Thyroid gland (tissue), 4 donors: Measurements from ENCODE around the gene STAT1. TPM values are rescaled to one million over a fixed set of nuclear protein-coding genes. Genes with fewer than 3 reads are reported as not detected.

Experiments
- DNase-seq, 2 donors: peaks; one replicate each; pipeline ENCODE4 v3.0.0-alpha.2; 2019
- H3K27ac ChIP-seq, 3 donors: fragments of 200-600 bp; sonication (generic); 1 replicate in 2 of 3; 2 replicates in 1 of 3; pipeline ENCODE4 v1.5.1; 2016 to 2019; ENCODE audit warnings: mild to moderate bottlenecking in 1 of 3, moderate library complexity in 1 of 3
- H3K27me3 ChIP-seq: fragments of 200-600 bp; sonication (generic); one replicate; pipeline ENCODE4 v1.5.1; 2019
- H3K36me3 ChIP-seq, 2 donors: fragments of 200-600 bp; sonication (generic); one replicate each; pipeline ENCODE4 v1.5.1; 2016 to 2019
- H3K4me1 ChIP-seq, 2 donors: fragments of 200-600 bp; sonication (generic); one replicate each; pipeline ENCODE4 v1.5.1; 2017 to 2019
- H3K4me3 ChIP-seq, 3 donors: fragments of 200-600 bp; sonication (generic); replicated peaks in 1 of 3; 1 replicate in 2 of 3; 2 replicates in 1 of 3; pipeline ENCODE4 v1.5.1; 2016; ENCODE audit warnings: mild to moderate bottlenecking in 1 of 3
- H3K9me3 ChIP-seq: fragments of 200-600 bp; sonication (generic); one replicate; pipeline ENCODE4 v1.5.1; 2017
- CTCF ChIP-seq, 6 experiments: fragments of 200-600 bp in 3 of 6; fragments of 450-650 bp in 3 of 6; sonication (generic) in 3 of 6; IDR thresholded peaks; one replicate each; pipeline ENCODE4 v1.5.1; 2016 to 2019; ENCODE audit warnings: antibody characterized with exemption in 6 of 6, mild to moderate bottlenecking in 2 of 6, inconsistent platforms in 1 of 6, moderate library complexity in 1 of 6
- POLR2A ChIP-seq, 2 donors: fragments of 450-650 bp; IDR thresholded peaks; one replicate each; pipeline ENCODE4 v1.6.1; 2017; ENCODE audit warnings: antibody characterized with exemption in 2 of 2, mild to moderate bottlenecking in 2 of 2, moderate library complexity in 1 of 2
- WGBS, 2 donors: methylation state at CpG; one replicate each; pipeline ENCODE4 v1.1.5; 2017; 5-methylcytosine and 5-hydroxymethylcytosine counted together
- intact Hi-C: fragments of 100-400 bp; cut with DNase I; formaldehyde crosslinking; loops from one replicate; pipeline ENCODE4 v1.15.1; 2023
- total RNA-seq, 4 donors: library from RNA; depleted of rRNA; stranded (reverse); fragments of >200 nt; gene quantifications; one replicate each; pipeline ENCODE4 v1.2.3, GENCODE V29; 2016

Gene STAT1
- total RNA-seq, 4 donors from 2014 or later, result 38.0 to 87.7 (median 61.3) TPM

- Histone ChIP-seq H3K36me3 (no peaks in the 10 kb centered on the region), H3K4me1 (peaks cover 0 to 6% of the 10 kb centered on the region in 2 donors), H3K9me3 (no peaks in the 10 kb centered on the region), H3K4me3 (peak overlapping the region; percentile 27 to 75 (median 66)), H3K27ac (peak overlapping the region; percentile 76 to 83 (median 79)), H3K27me3 (no peaks in the 10 kb centered on the region)
- 1% methylated on average over 45 to 52 of the region's 59 CpGs for WGBS, 2 donors
- TF ChIP-seq POLR2A (IDR thresholded peaks at IDR 0.05), result peak; percentile 46 to 89
- TF ChIP-seq CTCF (IDR thresholded peaks at IDR 0.05), result peak in 2 of 6 experiments; percentile 33 to 39
- intact Hi-C loops, result no loop called here
- DNase-seq, result peak; percentile 94 to 95
These were observed 6.3 kb upstream of the STAT1 start for GRCh38 chr2:191020221-191020741.

- Histone ChIP-seq H3K27me3 (no peaks in the 10 kb centered on the region), H3K27ac (no peak overlapping the region), H3K4me3 (no peak overlapping the region), H3K9me3 (no peaks in the 10 kb centered on the region), H3K36me3 (no peaks in the 10 kb centered on the region), H3K4me1 (peaks cover 6 to 12% of the 10 kb centered on the region in 2 donors)
- intact Hi-C loops, result no loop called here
- 88 to 92% methylated on average over 3 of the region's 3 CpGs for WGBS, 2 donors
- no peak for TF ChIP-seq CTCF (IDR thresholded peaks at IDR 0.05)
- TF ChIP-seq POLR2A (IDR thresholded peaks at IDR 0.05), result no peak
- no peak for DNase-seq
These were observed 5.4 kb upstream of the STAT1 start for GRCh38 chr2:191019376-191019775.

- DNase-seq, result no peak
- Histone ChIP-seq H3K9me3 (no peaks in the 10 kb centered on the region), H3K36me3 (no peaks in the 10 kb centered on the region), H3K4me1 (peaks cover 7 to 12% of the 10 kb centered on the region in 2 donors), H3K4me3 (no peak overlapping the region), H3K27ac (no peak overlapping the region), H3K27me3 (no peaks in the 10 kb centered on the region)
- intact Hi-C loops, result no loop called here
- no peak for TF ChIP-seq POLR2A (IDR thresholded peaks at IDR 0.05)
- 89 to 92% methylated on average over 3 of the region's 3 CpGs for WGBS, 2 donors
These were observed 4.7 kb upstream of the STAT1 start for GRCh38 chr2:191018643-191019119.

- peaks cover 10 to 12% of the 10 kb centered on the region in 2 donors for H3K4me1 ChIP-seq
- H3K9me3 ChIP-seq, result no peaks in the 10 kb centered on the region
- intact Hi-C loops, result no loop called here
- TF ChIP-seq POLR2A (IDR thresholded peaks at IDR 0.05) (no peak), CTCF (IDR thresholded peaks at IDR 0.05) (no peak)
- no peak for DNase-seq
- WGBS, 2 donors, result 82 to 92% methylated on average over 1 of the region's 1 CpG
- no peaks in the 10 kb centered on the region for H3K27me3 ChIP-seq
- no peak overlapping the region for H3K4me3 ChIP-seq
- H3K36me3 ChIP-seq, result no peaks in the 10 kb centered on the region
- no peak overlapping the region for H3K27ac ChIP-seq
These were observed 4.1 kb upstream of the STAT1 start for GRCh38 chr2:191018048-191018447.

GRCh38 chr2:191015831-191016230 lies 1.9 kb upstream of the STAT1 start:
- no peak for DNase-seq
- no peak overlapping the region for H3K4me3 ChIP-seq
- no peak for TF ChIP-seq CTCF (IDR thresholded peaks at IDR 0.05)
- no peak for TF ChIP-seq POLR2A (IDR thresholded peaks at IDR 0.05)
- no peaks in the 10 kb centered on the region for H3K36me3 ChIP-seq
- peaks cover 17 to 27% of the 10 kb centered on the region in 2 donors for H3K4me1 ChIP-seq
- no peak overlapping the region for H3K27ac ChIP-seq
- intact Hi-C loops, result no loop called here
- H3K9me3 ChIP-seq, result no peaks in the 10 kb centered on the region
- WGBS, 2 donors, result 83 to 92% methylated on average over 8 of the region's 8 CpGs
- no peaks in the 10 kb centered on the region for H3K27me3 ChIP-seq
